Stomach (tissue), 4 donors: Measurements from ENCODE around the gene RIBC2.

ENCODE experiments used
- CTCF ChIP-seq, 7 experiments: fragments of 450-650 bp in 4 of 7; fragments of 200-600 bp in 3 of 7; sonication (generic) in 3 of 7; IDR thresholded peaks; one replicate each; pipeline ENCODE4 v1.5.1; 2016 to 2019; ENCODE audit warnings: antibody characterized with exemption in 7 of 7, control low read depth in 2 of 7, mild to moderate bottlenecking in 1 of 7
- EP300 ChIP-seq: sonication (generic); formaldehyde crosslinking; IDR thresholded peaks from one replicate; pipeline ENCODE4 v1.6.1; 2017; ENCODE audit warnings: antibody characterized with exemption
- POLR2A ChIP-seq, 4 donors: fragments of 450-650 bp; IDR thresholded peaks; one replicate each; pipeline ENCODE4 v1.6.1; 2016; ENCODE audit warnings: antibody characterized with exemption in 4 of 4, control low read depth in 2 of 4, mild to moderate bottlenecking in 1 of 4, moderate library complexity in 1 of 4
- POLR2AphosphoS5 ChIP-seq, 3 donors: sonication (generic); formaldehyde crosslinking; IDR thresholded peaks; one replicate each; pipeline ENCODE4 v1.6.1; 2016; ENCODE audit warnings: antibody characterized with exemption in 3 of 3

- no peak for TF ChIP-seq CTCF (IDR thresholded peaks at IDR 0.05)
- no peak for TF ChIP-seq EP300
- TF ChIP-seq POLR2A (IDR thresholded peaks at IDR 0.05): no peak
- no peak for TF ChIP-seq POLR2AphosphoS5 (IDR thresholded peaks at IDR 0.05)
Observed at GRCh38 chr22:45454275-45454674, 40.8 kb downstream of the RIBC2 start.
